IPS DF 4.7 (cell line): ENCODE data around the gene STK26.
"Not testable (repeated sequence)": the region's sequence is repeated elsewhere in the genome, so short reads cannot be mapped to it uniquely, and the experiment has no call there.

Source experiments
- DNase-seq: peaks from one replicate; pipeline ENCODE4 v3.0.0-alpha.2; 2013; ENCODE audit warnings: low spot score; ENCODE audit errors: extremely low read depth

STK26 gene

DNA sequence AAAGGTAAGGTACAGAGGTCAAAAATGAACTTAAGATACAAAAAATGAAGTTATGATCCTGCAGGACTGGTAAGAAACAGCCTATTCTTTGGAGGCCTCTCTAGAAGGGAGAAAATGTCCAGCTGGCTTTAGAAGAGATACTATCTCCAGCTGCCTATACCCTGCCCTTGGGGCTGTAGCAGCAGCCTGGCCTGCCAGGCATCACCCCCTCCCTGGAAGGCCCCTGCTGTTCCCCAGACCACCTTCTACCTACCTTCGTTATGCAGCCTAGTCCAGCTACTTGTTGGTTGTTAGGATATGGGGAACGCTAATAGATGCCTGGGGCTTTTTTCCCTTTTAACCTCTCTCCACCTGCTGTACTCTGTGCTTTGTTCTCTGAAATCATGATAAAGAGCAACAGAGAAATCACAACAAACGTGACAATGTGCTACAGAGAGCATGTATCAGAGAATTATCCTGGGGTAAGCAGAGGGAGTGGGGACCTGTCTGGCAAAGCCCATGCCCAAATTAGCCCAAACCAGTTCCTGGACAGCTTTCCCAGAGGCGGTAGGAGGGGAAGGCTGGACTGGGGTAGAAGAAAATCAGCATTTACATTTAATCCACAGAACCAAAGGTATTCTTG is 70.2 kb downstream of the STK26 start:
- no peak for DNase-seq

DNA sequence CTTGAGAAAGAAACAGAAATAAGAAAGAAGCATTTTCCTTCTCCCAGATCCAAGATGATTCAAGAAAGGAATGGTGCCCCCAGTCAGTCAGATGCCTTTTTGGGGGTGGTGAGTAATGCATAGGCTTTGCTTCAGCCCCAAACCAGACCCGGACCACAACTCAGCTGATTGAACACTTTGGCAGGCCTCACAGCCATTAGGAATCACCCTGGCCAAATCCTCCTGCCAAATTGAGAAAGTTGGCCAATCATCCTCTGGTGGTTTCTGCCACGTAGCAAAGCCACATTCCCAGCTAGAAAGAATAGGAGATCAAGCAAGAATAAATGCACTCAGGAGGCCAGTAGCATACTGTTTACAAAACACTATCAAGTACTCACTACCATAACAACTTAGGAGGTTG is 71.1 kb downstream of the STK26 start:
- no peak for DNase-seq

DNA sequence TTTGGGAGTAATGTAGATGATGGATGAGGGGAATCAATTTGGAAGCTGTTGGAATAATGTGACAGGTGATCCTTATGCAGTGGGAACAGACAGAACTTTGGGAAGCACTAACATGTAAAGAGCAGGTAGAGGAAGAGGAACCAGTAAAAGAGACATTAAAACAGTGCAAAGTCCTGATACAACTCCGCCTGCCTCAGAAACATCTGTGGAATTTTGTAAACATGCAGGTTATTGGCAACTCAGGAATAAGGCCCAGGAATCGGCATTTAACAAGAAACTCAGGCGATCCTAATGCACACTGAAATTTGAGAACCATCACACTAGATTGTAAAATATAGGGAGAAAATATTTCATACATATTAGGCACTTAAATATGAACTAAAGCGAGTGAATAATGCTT is 75.6 kb downstream of the STK26 start:
- not testable (repeated sequence) for DNase-seq

DNA sequence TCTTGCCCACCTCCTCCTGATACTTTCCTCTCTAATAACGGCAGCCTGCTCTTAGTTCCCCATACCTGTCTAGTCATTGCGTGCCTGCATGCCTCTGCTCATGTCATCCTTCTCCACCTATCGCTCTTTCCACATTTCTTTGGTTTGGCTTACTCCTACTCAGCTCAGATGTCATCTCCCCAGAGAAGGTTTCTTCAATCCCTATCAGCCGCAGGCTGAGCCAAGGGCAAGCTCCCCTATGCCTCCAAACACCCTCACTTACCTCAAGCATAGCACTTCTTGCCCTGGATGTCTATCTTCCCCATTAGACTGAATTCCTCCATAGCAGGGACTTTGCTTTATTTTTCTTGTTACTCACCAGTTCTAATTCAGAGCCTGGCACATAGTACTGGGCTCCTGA is 78.1 kb downstream of the STK26 start:
- no peak for DNase-seq

DNA sequence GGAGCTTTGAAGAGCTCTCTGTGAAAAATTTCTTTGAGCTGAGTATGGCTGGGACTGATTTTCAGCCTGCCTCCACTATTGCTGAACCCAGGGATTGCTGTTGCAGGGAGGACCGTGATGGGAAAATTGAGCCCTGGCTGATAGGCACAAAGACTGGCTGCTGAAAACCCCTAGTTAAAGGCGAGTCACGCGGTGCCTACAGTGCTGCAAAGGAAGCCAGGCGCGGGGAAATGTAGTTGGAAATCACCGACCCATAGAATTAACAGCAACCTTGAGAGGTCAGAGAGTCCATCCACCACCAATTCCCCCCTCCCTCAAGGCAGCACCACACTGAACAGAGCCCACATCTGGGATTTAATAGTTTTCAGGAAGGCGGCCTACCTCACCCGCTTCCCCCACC is 78.7 kb downstream of the STK26 start:
- DNase-seq = no peak

DNA sequence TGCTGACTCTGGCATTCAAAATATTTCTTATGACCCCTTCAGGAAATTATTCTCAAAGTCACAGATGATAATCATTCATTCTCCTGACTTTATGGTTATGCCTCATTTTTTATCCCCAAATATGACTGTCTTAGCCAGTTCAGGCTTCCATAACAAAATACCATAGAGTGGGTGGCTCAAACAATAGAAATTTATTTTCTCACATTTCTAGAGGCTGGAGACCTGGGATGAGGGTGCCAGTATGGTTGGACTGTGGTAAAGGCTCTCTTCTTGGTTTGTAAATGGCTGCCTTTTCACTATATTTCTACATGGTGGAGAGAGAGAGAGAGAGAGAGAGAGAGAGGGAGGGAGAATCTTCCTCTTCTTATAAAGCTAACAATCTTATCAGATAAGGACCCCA is 84.2 kb downstream of the STK26 start:
- no peak for DNase-seq

DNA sequence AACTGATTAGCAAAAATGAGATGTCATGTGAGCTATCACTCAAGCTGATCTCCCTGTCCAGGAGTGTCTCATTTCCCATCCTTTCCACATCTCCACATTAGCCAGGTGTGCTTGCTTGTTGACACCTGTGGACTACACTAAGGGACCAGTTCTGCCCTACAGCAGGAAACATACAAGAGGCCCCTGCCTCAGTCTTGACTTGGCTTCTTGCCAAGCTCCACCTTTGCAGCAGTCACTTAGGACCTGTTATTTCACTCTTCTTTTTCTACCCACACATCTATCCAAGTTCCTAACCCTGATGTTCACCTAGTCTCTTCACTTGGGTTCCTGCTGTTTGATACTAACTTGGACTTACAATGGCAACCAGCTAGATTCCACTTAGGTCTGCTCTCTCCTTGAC is 91.5 kb downstream of the STK26 start:
- DNase-seq = no peak

DNA sequence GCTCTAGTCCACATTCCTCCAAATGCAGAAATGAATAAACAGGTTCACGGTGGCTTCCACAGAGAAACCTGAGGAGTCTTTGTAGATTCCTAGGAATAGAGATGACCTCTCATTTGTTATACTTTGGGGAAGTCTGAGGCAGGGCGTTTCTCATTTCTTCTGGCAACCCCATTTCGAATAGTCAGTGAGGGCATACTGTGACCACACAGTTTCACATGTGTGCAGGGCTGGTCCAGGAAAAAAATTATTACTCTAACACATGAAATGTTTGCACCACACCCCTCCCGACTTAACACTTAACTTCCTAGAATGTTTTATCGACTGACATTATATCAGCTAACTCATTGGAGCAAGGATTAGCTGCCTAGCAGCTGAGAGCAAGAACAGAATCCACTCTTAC is 92.7 kb downstream of the STK26 start:
- DNase-seq = no peak

DNA sequence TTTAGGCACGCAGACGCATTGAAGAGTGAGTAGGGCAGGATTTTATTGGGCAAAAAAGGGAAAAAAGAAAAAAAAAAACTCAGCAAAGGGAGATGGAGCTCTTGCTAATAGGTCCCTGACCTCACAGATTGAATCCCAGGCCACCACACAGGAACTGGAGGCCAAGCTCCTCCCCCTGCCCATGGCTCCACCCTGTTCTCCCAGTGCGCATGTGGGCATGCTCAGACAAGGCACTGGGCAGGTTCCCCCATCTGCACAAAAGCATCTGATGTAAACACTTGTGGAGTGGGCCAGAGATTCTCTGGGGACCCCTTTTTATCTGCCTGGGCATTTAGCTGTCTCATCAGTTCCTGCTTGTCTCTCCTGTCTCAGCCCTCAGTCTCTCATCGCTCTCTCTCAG is 95.3 kb downstream of the STK26 start:
- peak; percentile 5 for DNase-seq

DNA sequence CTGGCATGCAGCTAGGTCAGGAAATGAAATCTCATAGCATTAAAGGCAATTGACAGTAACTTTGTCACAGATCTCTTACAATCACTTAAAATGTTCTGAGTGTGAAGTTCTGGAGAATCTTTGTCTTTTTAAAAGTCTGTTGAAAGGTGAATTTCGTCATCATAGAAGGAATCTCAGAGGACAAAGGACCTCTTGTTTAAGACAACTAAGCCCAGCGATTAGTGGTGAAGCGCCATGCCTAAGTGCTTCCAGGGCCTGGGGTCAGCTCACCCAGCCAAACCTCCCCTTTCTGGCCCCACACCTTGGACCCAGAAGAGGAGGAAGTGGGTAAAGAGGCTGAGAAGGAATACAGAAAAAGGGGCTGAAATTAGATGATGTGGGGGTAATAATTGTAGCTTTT is 96.2 kb downstream of the STK26 start:
- DNase-seq = no peak

DNA sequence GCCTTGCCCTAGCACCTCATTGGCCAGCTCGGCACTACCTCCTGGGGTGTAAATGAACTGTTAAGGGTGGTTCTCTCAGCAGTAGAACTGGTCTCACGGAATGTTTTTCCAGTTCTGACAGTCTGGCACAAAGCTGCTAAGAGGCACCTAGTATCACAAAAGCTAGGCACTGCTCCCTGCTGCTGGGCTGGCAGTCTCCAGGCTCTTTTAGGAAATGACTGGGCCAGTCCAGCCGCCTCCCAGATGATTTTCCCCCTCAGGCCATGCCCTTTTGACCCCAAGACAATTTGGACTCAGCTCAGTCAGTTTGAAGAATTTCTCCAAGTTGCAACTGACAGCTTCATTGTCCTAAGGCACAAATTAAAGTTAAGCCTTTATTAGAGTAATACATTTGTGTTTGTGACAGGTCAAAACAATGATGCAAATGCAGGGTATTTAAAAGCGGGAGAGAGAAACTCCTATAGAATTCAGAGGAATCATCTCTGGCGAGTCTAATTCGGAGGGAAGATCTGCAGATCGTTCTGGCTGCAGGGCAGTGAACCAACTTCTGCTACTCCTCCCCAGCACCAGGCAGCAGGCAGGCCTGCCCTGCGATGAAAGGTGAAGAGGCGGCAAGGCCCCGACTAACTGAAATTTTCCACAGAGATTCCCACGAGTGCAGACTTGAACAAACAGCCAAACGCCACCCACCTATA is 96.9 kb downstream of the STK26 start:
- no peak for DNase-seq

DNA sequence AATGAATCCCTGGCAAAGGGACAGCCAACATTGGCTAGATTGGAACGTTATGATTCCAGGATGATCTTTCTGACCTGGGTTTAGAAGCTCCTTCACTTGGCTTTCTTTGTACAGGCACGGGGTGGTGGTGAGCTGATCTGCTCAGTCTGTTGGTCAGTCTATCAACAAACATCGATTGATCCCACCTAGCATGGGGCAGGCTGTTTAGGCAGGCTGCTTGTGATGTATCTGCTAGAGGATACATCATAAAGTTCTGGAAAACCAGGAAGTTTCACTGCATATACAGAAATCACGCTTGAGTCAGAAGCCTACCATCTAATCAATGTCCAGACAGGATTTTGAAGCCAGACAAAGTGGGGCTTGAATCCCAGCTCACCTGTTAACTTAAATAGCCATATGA is 97.8 kb downstream of the STK26 start:
- no peak for DNase-seq
